HG03460 (cell line): ENCODE results near the gene SLC27A3.

ENCODE experiments used
- ATAC-seq: cut with Tn5 transposase; IDR thresholded peaks from one replicate; pipeline ENCODE4 v1.9.1; 2021; ENCODE audit not compliant: unreplicated experiment

Gene SLC27A3, protein sequence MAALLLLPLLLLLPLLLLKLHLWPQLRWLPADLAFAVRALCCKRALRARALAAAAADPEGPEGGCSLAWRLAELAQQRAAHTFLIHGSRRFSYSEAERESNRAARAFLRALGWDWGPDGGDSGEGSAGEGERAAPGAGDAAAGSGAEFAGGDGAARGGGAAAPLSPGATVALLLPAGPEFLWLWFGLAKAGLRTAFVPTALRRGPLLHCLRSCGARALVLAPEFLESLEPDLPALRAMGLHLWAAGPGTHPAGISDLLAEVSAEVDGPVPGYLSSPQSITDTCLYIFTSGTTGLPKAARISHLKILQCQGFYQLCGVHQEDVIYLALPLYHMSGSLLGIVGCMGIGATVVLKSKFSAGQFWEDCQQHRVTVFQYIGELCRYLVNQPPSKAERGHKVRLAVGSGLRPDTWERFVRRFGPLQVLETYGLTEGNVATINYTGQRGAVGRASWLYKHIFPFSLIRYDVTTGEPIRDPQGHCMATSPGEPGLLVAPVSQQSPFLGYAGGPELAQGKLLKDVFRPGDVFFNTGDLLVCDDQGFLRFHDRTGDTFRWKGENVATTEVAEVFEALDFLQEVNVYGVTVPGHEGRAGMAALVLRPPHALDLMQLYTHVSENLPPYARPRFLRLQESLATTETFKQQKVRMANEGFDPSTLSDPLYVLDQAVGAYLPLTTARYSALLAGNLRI

DNA sequence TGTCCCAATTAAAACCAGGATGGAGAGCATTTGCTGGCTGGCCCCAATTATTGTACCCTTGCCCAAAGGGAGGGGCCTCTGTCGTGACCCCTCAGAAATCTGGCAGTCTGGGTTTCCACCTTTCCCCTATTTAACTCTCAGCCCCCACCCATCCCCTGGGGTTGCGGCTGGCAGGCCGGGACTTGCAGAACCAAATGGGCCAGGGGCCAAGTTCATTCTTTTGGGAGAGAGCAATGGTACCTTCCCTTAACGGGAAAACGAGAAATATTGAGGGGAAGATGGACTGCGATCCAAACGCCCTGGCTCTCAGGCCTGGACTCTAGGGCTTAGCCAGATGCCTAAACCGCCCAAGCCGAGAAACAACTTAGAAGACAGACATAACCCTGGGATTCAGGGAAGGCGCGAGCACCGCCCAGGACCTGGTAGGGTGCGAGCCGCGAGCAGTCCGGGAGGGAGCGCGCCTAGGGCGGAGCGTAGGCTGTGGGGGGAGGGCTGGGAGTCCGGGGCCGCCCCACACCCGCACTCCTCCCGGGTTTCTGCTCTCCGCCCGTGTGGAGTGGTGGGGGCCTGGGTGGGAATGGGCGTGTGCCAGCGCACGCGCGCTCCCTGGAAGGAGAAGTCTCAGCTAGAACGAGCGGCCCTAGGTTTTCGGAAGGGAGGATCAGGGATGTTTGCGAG lies at the start of gene SLC27A3:
SLC27A3 (plus strand) TSS at position 628 of the 678 bp plus-strand sequence. CDS start 91 bp downstream, outside the sequence.
- ATAC-seq, result peak; percentile 39

DNA sequence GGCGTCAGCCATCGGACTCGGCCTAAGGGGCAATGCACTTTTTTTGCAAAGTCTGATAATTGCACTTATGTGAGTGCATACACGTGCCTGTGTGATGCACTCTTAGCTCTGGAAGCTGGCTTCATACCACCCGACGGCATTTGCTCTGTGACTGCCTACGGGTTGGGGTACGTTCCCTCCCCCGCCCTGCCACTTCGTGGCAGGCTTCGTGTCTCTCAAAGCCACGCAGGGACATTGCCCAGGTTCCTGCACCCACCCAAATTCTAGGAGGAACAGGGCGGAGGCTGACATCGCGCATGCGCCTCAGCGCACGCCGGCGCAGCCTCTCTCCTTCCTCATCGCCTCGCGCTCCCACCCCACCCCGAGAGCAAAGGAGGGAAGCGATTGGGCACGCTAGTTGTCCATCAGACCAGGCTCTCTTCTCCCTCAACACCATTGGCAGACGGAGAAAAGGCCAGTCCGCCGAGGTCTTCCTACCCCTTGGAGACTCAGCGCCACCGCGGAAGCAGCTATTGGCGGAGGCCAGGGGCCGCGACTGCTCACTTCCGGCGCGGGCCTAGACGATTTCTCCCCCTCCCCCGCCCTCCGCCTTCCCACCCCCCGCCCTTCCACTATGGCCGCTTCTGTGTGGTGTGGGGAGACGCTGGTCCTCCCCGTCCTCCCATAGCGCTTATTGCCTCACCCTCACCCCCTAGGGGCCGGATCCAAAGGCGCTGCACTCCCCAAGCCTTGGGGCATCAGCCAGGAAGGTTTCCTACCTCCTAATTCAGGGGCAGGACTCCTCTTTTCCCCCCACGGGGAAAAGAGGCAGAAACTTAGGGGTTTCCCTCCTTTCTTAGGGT lies 47.5 kb upstream of the SLC27A3 start, which contains the start of gene INTS3:
INTS3 (plus strand) TSS at position 588 of the 842 bp plus-strand sequence. CDS start 585 bp downstream, outside the sequence.
- peak; percentile 93 for ATAC-seq

- ATAC-seq, result no peak
Observed at GRCh38 chr1:153728305-153729066, 46.7 kb upstream of the SLC27A3 start.

GRCh38 chr1:153730468-153730988 lies 44.7 kb upstream of the SLC27A3 start:
- no peak for ATAC-seq

GRCh38 chr1:153733970-153734369 lies 41.2 kb upstream of the SLC27A3 start:
- no peak for ATAC-seq

GRCh38 chr1:153734396-153735089 lies 40.7 kb upstream of the SLC27A3 start:
- ATAC-seq, result no peak

DNA sequence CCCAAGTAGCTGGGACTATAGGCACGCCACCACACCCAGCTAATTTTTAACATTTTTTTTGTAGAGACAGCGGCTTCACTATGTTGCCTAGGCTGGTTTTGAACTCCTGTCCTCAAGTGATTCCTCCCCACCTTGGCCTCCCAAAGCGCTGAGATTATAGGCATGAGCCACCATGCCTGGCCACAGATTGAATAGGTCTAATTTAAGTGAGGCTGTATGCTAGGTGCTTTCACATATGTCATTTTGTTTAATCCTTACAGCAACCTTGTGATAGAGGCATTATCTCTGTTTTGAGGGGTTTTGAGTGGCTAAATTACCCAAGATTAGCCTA lies 40.2 kb upstream of the SLC27A3 start:
- ATAC-seq, result no peak

GRCh38 chr1:153741986-153742385 lies 33.2 kb upstream of the SLC27A3 start:
- ATAC-seq, result no peak

- ATAC-seq, result peak; percentile 73
Observed at GRCh38 chr1:153742411-153743142, 32.6 kb upstream of the SLC27A3 start.

- no peak for ATAC-seq
Observed at GRCh38 chr1:153745417-153745816, 29.8 kb upstream of the SLC27A3 start.

DNA sequence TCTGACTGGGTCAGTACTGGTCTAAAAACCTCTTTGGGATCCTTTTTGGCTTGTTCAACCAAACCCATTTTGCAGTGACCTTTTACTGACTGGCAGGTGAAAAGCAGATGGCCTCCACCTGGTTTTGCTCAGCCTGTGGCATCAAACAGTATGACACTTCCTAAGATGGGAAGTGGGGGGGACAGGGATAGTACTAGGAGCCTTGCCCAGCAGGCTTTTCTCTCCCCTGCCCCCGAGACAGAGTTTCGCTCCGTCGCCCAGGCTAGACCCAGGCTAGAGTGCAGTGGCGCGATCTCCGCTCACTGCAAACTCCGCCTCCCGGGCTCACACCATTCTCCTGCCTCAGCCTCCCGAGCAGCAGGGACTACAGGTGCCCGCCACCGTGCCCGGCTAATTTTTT lies 29.0 kb upstream of the SLC27A3 start:
- ATAC-seq, result no peak

DNA sequence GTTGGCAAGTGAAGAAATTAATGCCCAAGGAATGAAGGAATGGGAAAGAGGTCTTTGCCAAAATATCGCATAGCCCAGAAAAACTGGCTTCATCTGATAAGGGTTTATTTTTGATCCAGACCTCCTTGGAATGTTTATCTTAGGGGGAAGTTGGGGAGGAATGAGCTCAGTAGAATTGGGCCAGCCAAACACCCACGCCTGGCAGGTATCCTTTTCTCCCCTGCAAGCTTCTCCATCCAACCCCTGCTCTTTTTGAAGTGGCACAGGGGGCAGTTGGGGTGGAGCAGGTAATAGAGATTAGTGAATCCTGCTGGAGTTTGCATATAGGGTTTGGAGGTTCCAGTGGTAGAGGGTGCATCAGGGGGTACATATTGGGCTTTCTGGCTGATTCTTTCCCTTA lies 26.3 kb upstream of the SLC27A3 start:
- no peak for ATAC-seq

DNA sequence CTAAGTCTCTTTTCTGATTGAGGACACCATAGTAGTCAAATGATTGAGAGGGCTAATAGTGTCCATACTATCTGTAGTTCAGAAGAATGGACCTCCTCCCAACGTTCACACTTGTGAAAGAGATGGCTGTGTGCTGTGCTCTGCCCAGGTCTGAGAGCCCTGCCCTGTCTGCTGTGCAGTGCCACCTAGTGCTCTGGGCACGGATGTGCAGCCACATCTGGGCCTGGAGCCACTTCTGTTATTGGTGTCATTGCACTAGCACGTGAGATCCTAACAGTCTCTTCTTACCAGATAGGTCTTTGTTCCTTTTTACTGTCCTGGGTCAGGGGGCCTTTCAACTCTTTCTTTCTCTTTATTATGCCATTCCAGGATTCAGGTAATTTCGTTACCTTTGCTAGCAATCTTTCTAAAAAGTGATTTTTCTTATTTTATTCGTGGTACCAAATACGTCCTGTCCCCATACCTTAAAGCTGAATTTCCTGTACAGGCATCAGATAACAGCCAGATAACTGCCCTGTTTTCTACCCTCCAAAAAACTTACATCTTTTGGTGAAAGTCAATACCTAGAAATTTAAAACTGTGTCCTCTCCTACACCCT lies 25.7 kb upstream of the SLC27A3 start:
- ATAC-seq, result peak; percentile 77

- ATAC-seq, result no peak
Observed at GRCh38 chr1:153750026-153750995, 24.9 kb upstream of the SLC27A3 start.

GRCh38 chr1:153752072-153752471 lies 23.1 kb upstream of the SLC27A3 start:
- no peak for ATAC-seq

- ATAC-seq, result no peak
Observed at GRCh38 chr1:153752571-153753195, 22.5 kb upstream of the SLC27A3 start.

DNA sequence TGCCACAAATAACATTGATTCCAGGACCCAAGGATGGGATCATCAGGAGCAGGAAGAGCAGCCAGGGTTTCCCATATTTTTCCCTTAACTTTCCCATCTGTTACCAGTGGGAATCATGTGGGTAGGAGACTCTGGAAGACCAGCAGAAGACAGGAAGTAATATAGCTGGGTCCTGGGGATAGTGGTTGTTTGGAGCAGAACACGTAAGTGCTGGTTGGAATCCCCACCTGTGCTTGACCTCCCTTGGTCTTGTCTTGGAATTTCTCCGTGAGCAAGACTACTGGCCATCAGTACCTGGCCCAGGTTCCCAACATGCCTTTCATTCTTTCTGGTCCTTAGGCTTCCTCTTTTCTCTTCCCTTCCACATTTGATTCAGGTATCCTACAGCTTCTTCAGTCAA lies 20.9 kb upstream of the SLC27A3 start:
- ATAC-seq, result no peak
